SK-N-SH treated with all-trans-retinoic acid at 6 μM for 48 hours (cell line): ENCODE measurements around the gene ARHGEF40.

Experiments
- CSDC2 ChIP-seq: fragments of 250-450 bp; sonication (Bioruptor Pico); IDR thresholded peaks from 2 replicates; pipeline ENCODE4 v1.5.0; 2020; ENCODE audit warnings: mild to moderate bottlenecking, moderate library complexity
- TF ChIP-seq, protein P1 (sequence below): fragments of 250-450 bp; sonication (Bioruptor Pico); IDR thresholded peaks from 2 replicates; pipeline ENCODE4 v1.5.1; 2020; ENCODE audit warnings: low read depth, mild to moderate bottlenecking, moderate library complexity

DNA sequence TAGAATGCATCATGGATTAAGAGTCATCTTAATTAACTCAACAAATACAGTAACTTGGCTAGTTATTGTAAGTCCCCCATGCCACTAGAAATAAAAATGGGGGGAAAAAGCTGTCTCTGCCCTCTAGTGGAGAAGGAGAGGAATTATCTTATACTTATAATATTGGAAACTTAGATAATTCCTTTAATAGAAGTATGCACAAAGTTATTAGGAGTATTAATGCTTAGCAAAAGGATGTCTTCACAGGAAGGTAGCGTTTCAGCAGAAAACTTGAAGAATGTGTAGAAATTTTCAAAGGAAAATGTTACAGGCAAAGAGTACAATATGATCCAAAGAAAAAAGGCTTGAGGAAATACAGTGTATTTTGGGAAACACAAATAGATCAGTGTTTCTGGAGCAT, 65.9 kb downstream of the ARHGEF40 start:
- TF ChIP-seq, protein P1, sequence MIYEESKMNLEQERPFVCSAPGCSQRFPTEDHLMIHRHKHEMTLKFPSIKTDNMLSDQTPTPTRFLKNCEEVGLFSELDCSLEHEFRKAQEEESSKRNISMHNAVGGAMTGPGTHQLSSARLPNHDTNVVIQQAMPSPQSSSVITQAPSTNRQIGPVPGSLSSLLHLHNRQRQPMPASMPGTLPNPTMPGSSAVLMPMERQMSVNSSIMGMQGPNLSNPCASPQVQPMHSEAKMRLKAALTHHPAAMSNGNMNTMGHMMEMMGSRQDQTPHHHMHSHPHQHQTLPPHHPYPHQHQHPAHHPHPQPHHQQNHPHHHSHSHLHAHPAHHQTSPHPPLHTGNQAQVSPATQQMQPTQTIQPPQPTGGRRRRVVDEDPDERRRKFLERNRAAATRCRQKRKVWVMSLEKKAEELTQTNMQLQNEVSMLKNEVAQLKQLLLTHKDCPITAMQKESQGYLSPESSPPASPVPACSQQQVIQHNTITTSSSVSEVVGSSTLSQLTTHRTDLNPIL (CRISPR knock-in tag), result no peak
- no peak for TF ChIP-seq CSDC2 (CRISPR knock-in tag)
